NCI-H524 treated with DMSO at 0.1 percent for 48 hours (cell line): ENCODE results near the gene DBT.
"Not testable (repeated sequence)": the region's sequence is repeated elsewhere in the genome, so short reads cannot be mapped to it uniquely, and the experiment has no call there.

Experiments
- DNase-seq: peaks from one replicate; lab custom pipeline; 2025; lab: John Stamatoyannopoulos, UW

DBT gene

DNA sequence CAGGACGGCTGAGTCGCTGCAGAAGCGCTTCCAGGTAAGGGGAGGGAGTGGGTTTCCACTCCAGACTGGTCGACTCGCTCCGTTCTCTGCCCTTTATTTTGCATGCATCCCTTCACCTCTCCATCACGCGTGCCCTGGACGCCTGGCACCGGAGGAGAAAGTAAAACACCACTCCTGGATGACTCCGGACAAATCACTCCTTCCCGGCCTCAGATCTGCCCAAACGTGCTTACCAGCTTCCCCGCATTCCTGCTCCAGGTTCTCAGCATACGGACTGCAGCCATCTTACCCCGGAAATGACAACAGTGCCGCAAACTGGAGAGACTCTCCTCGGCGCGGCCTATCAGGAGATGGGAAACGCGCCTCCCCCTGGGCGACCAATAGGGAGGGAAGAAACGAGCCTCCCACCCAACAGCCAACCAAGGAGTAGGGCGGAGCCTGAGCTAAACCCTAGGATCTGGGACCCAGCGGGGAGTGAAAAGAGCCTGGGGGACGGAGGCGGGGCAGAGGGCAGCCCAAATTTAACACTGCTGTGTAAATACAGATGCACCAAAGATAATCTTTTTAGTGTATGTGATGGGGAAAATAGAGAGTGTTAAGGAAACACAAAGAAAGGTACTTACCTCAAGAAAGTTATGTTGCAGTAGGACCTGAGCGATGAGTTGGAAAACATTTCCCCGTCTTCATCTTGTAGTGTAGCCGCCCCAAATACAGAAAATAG is at the start of gene DBT:
TSS of gene DBT (minus strand) at position 298 of the 721 bp plus-strand sequence. CDS start at position 284, 14 bp downstream.
- peak; percentile 85 for DNase-seq

DNA sequence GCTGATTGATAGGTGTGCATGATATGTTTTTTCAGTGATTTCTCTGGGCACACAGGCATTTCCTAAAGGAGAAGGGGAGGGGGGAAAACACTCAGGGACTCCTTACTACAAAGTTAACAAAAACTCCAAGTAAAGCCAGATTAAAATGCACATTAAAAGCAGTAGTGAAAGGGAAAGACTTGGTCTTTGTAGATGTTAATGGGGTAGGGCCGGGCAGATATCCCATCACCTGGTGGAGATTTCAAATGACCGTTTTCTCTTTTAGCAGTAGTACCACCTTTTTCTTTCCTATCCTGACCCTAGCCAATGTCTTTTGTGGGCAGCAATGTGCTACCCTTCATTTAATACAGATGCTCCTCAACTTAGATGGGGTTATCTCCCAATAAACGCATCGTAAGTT is 48.9 kb upstream of the DBT start:
- no peak for DNase-seq

DNA sequence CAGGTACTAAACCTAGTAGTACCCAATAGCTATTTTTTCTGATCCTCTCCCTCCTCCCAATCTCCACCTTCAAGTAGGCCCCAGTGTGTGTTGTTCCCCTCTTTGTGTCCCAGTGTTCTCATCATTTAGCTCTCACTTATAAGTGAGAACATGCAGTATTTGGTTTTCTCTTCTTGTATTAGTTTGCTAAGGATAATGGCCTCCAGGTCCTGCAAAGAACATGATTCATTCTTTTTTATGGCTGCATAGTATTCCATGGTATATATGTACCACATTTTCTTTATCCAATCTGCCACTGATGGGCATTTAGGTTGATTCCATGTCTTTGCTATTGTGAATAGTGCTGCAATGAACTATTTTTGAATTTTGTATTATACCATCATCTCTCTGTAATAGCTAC is 47.4 kb upstream of the DBT start:
- DNase-seq: not testable (repeated sequence)

- DNase-seq: no peak
Measured at GRCh38 chr1:100296140-100296539, 46.5 kb upstream of the DBT start.

DNA sequence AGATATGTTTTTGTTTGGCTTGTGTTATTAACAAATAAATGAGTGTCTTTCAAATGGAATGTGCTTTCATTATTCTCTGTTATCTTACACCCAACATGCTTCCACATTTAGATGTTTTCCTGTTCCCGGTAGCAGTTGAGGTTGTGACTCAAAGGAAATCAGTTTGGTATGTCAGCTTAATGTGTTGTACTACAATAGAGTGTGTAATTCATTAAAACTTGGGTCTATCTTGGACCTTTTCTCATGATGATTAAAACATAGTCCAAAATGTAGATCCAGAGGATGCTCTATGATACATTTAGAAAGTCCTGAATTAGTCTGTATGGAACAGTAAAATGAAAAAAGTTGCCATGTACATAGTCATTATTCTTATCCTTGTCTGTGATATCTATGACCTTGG is 43.1 kb upstream of the DBT start:
- no peak for DNase-seq

- no peak for DNase-seq
Measured at GRCh38 chr1:100290291-100290690, 40.7 kb upstream of the DBT start.

DNA sequence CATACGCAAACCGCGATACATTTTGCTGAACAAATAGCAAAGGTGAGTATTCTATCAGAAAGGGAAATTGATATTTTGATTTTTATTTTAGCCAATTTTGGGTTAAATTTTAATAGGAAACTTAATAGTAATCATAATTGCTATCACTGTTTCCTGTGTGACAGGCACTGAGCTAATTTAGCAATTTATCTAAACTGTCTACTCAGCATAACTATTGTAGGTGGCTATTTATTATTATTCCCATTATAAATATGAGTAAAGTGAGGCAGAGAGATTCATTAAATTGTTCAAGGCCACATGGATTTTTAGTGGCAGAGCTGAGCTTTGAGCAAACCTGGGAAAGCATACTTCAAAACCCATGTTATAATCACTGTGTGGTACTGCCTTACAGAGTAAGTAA is 37.5 kb upstream of the DBT start:
- DNase-seq: no peak

- no peak for DNase-seq
Measured at GRCh38 chr1:100284591-100284990, 35.0 kb upstream of the DBT start.

- no peak for DNase-seq
Measured at GRCh38 chr1:100279954-100280682, 30.5 kb upstream of the DBT start.

DNA sequence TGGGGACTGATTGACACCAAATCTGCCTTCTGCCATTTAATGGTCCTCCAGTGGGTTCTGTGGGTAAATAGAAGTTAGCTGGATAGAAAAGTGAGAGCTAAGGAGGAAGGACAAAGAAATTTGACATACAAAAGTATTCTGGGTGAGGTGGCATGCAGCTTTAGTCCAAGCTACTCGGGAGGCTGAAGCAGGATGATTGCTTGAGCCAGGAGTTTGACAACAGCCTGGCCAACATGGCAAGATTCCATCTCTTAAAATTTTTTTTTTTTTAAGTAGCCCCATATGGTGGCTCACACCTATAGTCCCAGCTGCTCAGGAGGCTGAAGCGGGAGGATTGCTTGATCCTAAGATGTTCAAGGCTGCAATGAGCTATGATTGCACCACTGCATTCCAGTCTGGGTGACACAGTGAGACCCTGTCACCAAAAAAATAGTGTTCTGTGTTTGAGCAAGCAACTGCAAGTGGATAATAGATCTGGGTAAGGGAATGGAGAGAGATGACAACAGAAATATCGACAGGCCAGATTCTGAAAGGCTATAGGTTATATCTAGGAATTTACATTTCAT is 29.8 kb upstream of the DBT start:
- DNase-seq: no peak

DNA sequence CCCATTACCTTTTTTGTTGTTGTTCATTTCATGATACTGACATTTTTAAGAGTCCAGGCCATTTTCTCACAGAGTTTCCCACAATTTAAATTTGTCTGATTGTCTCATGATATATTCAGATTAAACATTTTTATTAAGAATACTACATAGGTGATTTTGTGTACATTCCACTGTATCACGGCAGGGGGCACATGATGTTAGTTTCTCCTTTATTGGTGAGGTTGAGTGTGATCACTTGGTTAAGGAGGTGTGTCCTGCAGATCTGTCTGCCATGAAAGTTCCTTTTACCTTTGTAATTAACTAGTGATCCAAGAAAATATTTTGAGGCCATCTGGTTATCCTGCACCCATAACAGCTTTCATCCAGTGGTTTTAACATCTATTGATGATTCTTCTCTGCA is 28.2 kb upstream of the DBT start:
- DNase-seq: no peak

- no peak for DNase-seq
Measured at GRCh38 chr1:100268202-100268601, 18.6 kb upstream of the DBT start.

GRCh38 chr1:100267284-100267683 is 17.6 kb upstream of the DBT start:
- no peak for DNase-seq

GRCh38 chr1:100266741-100267140 is 17.1 kb upstream of the DBT start:
- no peak for DNase-seq

DNA sequence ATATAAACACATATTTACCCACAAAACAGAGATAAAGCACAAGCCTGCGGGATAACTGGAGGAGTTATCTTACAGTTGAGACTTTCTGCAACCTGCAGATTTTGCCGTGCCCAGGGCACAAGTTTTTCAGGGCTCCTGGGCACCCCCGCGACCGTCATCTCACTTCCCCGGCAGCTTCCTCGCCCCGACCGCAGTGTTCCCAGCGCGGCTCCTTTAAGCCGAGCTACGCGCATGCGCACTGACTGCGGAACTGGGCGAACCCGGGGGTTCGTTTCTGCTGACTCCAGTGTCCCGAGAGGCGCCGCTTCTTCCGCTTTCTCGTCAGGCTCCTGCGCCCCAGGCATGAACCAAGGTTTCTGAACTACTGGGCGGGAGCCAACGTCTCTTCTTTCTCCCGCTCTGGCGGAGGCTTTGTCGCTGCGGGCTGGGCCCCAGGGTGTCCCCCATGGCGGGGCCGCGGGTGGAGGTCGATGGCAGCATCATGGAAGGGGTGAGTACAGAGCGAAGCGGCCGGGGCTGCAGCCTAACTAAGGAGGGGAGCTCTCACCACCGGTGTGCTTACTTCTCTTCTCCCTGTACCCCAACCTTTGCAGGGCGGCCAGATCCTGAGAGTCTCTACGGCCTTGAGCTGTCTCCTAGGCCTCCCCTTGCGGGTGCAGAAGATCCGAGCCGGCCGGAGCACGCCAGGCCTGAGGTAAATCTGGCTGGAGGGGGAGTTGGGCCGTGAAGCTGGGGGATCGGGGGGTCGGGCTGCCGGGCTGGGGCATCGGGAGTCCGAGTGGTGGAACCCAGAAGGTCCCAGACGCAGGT is 16.5 kb upstream of the DBT start, which contains the start of gene RTCA:
TSS of gene RTCA (plus strand) at position 286 of the 810 bp plus-strand sequence. CDS start at position 446, 160 bp downstream.
- DNase-seq: peak; percentile 56

- no peak for DNase-seq
Measured at GRCh38 chr1:100265562-100265930, 15.9 kb upstream of the DBT start.

- not testable (repeated sequence) for DNase-seq
Measured at GRCh38 chr1:100264081-100264480, 14.4 kb upstream of the DBT start.

- no peak for DNase-seq
Measured at GRCh38 chr1:100261686-100262085, 12.1 kb upstream of the DBT start.

DNA sequence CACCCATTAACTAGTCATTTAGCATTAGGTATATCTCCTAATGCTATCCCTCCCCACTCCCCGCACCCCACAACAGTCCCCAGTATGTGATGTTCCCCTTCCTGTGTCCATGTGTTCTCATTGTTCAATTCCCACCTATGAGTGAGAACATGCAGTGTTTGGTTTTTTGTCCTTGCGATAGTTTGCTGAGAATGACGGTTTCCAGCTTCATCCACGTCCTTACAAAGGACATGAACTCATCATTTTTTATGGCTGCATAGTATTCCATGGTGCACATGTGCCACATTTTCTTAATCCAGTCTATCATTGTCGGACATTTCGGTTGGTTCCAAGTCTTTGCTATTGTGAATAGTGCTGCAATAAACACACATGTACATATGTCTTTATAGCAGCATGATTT is 8.8 kb upstream of the DBT start:
- not testable (repeated sequence) for DNase-seq

DNA sequence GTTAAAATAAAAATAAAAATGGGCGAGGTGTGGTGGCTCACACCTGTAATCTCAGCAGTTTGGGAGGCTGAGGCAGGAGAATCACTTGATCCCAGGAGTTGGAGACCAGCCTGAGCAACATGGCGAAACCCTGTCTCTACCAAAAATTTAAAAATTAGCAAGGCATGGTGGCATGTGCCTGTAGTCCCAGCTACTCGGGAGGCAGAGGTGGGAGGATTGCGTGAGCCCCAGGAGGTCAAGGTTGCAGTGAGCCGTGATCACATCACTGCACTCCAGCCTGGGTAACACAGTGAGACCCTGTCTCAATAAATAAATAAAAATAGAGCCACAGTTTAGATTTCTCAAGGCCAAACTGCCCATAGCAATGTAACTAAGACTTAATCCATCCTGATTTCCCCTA is 6.6 kb upstream of the DBT start:
- not testable (repeated sequence) for DNase-seq

DNA sequence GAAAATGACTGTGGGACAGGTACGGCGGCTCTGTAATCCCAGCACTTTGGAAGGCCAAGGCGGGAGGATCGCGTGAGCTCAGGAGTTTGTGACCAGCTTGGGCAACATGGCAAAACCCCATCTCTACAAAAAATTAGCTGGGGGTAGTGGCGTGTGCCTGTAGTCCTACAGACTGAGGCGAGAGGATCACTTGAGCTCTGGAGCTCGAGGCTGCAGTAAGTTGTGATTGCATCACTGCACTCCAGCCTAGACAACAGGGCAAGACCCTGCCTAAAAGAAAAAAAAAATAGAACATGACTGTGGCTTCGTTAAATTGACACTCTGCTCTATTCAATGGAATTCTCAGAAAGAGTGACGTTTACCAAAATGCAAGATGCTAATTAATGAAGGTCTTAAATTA is 3.9 kb upstream of the DBT start:
- DNase-seq: no peak

DNA sequence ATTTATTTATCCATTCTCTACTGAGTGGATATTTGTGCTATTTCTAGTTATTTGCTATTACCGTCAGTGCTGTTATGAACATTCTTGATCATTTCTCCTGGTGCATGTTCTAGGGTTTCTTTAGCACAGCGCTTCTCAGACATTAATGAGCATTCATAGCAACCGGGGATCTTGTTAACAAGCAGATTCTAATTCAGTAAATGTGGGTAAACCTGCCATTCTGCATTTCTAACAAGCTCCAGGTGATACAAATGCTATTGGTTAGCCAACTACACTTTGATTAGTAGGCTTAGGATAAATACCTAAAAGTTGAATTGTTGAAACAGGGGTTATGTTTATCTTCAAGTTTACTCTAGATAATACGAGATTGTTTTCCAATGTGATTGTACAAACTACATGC is 3.3 kb upstream of the DBT start:
- no peak for DNase-seq
